OCI-LY3 (cell line): ENCODE measurements around the gene MAML2.

Experiments
- CTCF ChIP-seq: fragments of 200-600, 300-600 bp; sonication (generic); IDR thresholded peaks from 2 replicates; pipeline ENCODE4 v1.5.1; 2014; ENCODE audit warnings: antibody characterized with exemption, low read length, low read depth
- EZH2phosphoT487 ChIP-seq: fragments of 200-600 bp; shearing (Covaris generic); IDR thresholded peaks from 2 replicates; pipeline ENCODE4 v1.6.1; 2018; ENCODE audit warnings: antibody characterized with exemption, mixed run types, low read depth

GRCh38 chr11:96267001-96267495 lies 75.9 kb downstream of the MAML2 start:
- TF ChIP-seq CTCF (no peak), EZH2phosphoT487 (no peak)
